Body of pancreas (tissue), 4 donors: ENCODE data around the gene ADIPOQ. TPM values are rescaled to one million over a fixed set of nuclear protein-coding genes. Genes with fewer than 3 reads are reported as not detected.
"Not testable (repeated sequence)": the region's sequence is repeated elsewhere in the genome, so short reads cannot be mapped to it uniquely, and the experiment has no call there.

Experiments
- ATAC-seq: fragments of 150-250 bp; one replicate; pipeline ENCODE4 v1.9.1; 2016
- DNase-seq, 4 donors: peaks; one replicate each; pipeline ENCODE4 v3.0.0-alpha.2; 2019
- H3K27ac ChIP-seq, 4 donors: fragments of 200-600 bp; sonication (generic); 1 replicate in 3 of 4; 2 replicates in 1 of 4; pipeline versions ENCODE4 v1.5.1 to v1.6.1; 2016 to 2019; ENCODE audit warnings: mild to moderate bottlenecking in 1 of 4, mixed read lengths in 1 of 4, moderate library complexity in 1 of 4
- H3K27me3 ChIP-seq, 2 donors: fragments of 200-600 bp; sonication (generic); one replicate each; pipeline ENCODE4 v1.6.0; 2016; ENCODE audit warnings: mild to moderate bottlenecking in 1 of 2
- H3K36me3 ChIP-seq, 2 donors: fragments of 200-600 bp; sonication (generic); replicated peaks in 1 of 2; 2 replicates each; pipeline ENCODE4 v1.5.1; 2016; ENCODE audit warnings: low read depth in 2 of 2; ENCODE audit not compliant: insufficient read depth in 1 of 2
- H3K4me1 ChIP-seq: fragments of 200-600 bp; sonication (generic); one replicate; pipeline ENCODE4 v1.6.0; 2016
- H3K4me3 ChIP-seq, 2 donors: fragments of 200-600 bp; sonication (generic); 1 replicate in 1 of 2; 2 replicates in 1 of 2; pipeline ENCODE4 v1.5.1; 2016 to 2019
- H3K9me3 ChIP-seq, 3 donors: fragments of 200-600 bp; sonication (generic); 1 replicate in 2 of 3; 2 replicates in 1 of 3; pipeline ENCODE4 v1.5.1; 2016
- CTCF ChIP-seq, 7 experiments: fragments of 450-650 bp in 4 of 7; fragments of 200-600 bp in 3 of 7; sonication (generic) in 3 of 7; IDR thresholded peaks; one replicate each; pipeline ENCODE4 v1.5.1; 2016 to 2019; ENCODE audit warnings: antibody characterized with exemption in 7 of 7
- POLR2A ChIP-seq, 3 donors: fragments of 450-650 bp; IDR thresholded peaks; one replicate each; pipeline ENCODE4 v1.6.1; 2016; ENCODE audit warnings: antibody characterized with exemption in 3 of 3, mild to moderate bottlenecking in 2 of 3
- WGBS, 2 donors: methylation state at CpG; one replicate each; pipeline ENCODE4 v1.1.5; 2017; 5-methylcytosine and 5-hydroxymethylcytosine counted together
- intact Hi-C: fragments of 100-400 bp; cut with DNase I; formaldehyde crosslinking; loops from one replicate; pipeline ENCODE4 v1.15.1; 2023
- total RNA-seq, 2 donors: library from RNA; depleted of rRNA; stranded (reverse); fragments of >200 nt; gene quantifications; one replicate each; pipeline ENCODE4 v1.1.0, GENCODE V29; 2016

ADIPOQ gene
- total RNA-seq, 2 donors from 2014 or later = 10.9 to 188 TPM

GRCh38 chr3:186854146-186854545 is 11.6 kb downstream of the ADIPOQ start:
- Histone ChIP-seq H3K27ac (no peak overlapping the region), H3K9me3 (no peaks in the 10 kb centered on the region), H3K27me3 (no peaks in the 10 kb centered on the region), H3K4me3 (no peak overlapping the region), H3K36me3 (no peaks in the 10 kb centered on the region), H3K4me1 (no peaks in the 10 kb centered on the region)
- TF ChIP-seq CTCF (IDR thresholded peaks at IDR 0.05) (no peak), POLR2A (IDR thresholded peaks at IDR 0.05) (no peak)
- 90 to 91% methylated on average over 7 to 8 of the region's 8 CpGs for WGBS, 2 donors
- DNase-seq = no peak
- ATAC-seq = no peak
- intact Hi-C loops = loop anchor here (10.0 kb wide), 1 partner anchor 311 kb away; no protein-coding TSS in a partner anchor

DNA sequence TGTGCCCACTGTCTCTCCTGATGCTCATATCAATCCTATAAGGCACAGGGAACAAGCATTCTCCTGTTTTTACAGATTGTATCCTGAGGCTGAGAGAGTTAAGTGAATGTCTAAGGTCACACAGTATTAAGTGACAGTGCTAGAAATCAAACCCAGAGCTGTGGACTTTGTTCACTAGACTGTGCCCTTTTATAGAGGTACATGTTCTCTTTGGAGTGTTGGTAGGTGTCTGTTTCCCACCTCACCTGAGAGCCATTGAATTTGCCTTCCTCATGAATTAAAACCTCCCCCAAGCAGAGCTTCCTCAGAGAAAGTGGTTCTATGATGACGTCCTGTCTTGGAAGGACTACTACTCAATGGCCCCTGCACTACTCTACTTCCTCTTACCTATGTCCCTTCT is 12.4 kb downstream of the ADIPOQ start:
- no peak for TF ChIP-seq POLR2A (IDR thresholded peaks at IDR 0.05)
- no peak for TF ChIP-seq CTCF (IDR thresholded peaks at IDR 0.05)
- Histone ChIP-seq H3K27ac (no peak overlapping the region), H3K36me3 (no peaks in the 10 kb centered on the region), H3K4me1 (no peaks in the 10 kb centered on the region), H3K4me3 (no peak overlapping the region), H3K27me3 (no peaks in the 10 kb centered on the region), H3K9me3 (no peaks in the 10 kb centered on the region)
- intact Hi-C loops = loop anchor here (10.0 kb wide), 1 partner anchor 310 kb away; no protein-coding TSS in a partner anchor
- ATAC-seq (no peak), DNase-seq (no peak)
- 0% methylated on average over 1 of the region's 1 CpG for WGBS, 2 donors

DNA sequence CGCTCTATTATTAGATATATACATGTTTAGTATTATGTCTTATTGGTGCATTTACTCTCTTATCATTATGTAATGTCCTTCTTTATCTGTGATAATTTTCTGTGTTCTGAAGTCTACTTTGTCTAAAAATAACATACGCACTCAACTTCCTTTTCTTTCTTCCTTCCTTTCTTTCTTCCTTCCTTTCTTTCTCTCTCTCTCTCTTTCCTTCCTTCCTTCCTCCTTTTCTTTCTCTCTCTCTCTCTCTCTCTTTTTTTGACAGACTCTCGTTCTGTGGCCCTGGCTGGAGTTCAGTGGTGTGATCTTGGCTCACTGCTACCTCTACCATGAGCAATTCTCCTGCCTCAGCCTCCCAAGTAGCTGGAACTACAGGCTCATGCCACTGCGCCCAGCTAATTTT is 15.2 kb downstream of the ADIPOQ start:
- H3K27me3 ChIP-seq = no peaks in the 10 kb centered on the region
- TF ChIP-seq POLR2A (IDR thresholded peaks at IDR 0.05) = no peak
- TF ChIP-seq CTCF (IDR thresholded peaks at IDR 0.05) = no peak
- no peak for ATAC-seq
- H3K9me3 ChIP-seq = no peaks in the 10 kb centered on the region
- intact Hi-C loops = loop anchor here (10.0 kb wide), 1 partner anchor 307 kb away; no protein-coding TSS in a partner anchor
- DNase-seq = no peak
- H3K4me3 ChIP-seq = no peak overlapping the region
- H3K4me1 ChIP-seq = no peaks in the 10 kb centered on the region
- no peak overlapping the region for H3K27ac ChIP-seq
- no peaks in the 10 kb centered on the region for H3K36me3 ChIP-seq
- 70 to 86% methylated on average over 4 of the region's 4 CpGs for WGBS, 2 donors

GRCh38 chr3:186865215-186865853 is 22.8 kb downstream of the ADIPOQ start:
- intact Hi-C loops, H3K4me3 ChIP-seq, ATAC-seq, H3K9me3 ChIP-seq, H3K27ac ChIP-seq, H3K27me3 ChIP-seq, DNase-seq, H3K36me3 ChIP-seq, H3K4me1 ChIP-seq: not testable (repeated sequence)
- no CpG with 5 or more reads among the region's 13 CpGs for WGBS, 2 donors

DNA sequence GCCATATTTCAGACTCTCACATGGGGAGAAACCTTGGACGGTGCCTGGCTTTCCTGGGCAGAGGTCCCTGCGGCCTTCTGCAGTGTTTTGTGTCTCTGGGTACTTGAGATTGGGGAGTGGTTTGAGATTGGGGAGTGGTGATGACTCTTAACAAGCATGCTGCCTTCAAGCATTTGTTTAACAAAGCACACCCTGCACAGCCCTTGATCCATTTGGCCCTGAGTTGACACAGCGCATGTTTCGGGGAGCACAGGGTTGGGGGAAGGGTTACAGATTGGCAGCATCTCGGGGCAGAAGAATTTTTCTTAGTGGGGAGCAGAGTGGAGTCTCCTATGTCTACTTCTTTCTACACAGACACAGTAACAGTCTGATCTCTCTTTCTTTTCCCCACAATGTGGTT is 23.6 kb downstream of the ADIPOQ start:
- DNase-seq, H3K27ac ChIP-seq, intact Hi-C loops, ATAC-seq, H3K4me3 ChIP-seq, H3K4me1 ChIP-seq, H3K9me3 ChIP-seq, H3K27me3 ChIP-seq, H3K36me3 ChIP-seq: not testable (repeated sequence)
- no CpG with 5 or more reads among the region's 5 CpGs for WGBS, 2 donors
